ENCODE measurements around the gene TAOK1. TPM values are rescaled to one million over a fixed set of nuclear protein-coding genes. Genes with fewer than 3 reads are reported as not detected.

The TAOK1 gene
- polyA plus RNA-seq, 2 of the 4 experiments (the other 2 are of a cell fraction): 18.2 to 46.7 TPM

GRCh38 chr17:29363716-29364115 lies 26.4 kb upstream of the TAOK1 start:
- FAIRE-seq (no peak), ATAC-seq (peak; percentile 34 to 35; a peak in 1 of 6 replicates), DNase-seq (ENCODE audit: low read depth in 1 of 2, low spot score in 1 of 2) (no peak)
- Histone ChIP-seq H3K4me2 (peak overlapping the region; percentile 31; the same call in 1 of the 3 replicates), H3K4me3 (no peak overlapping the region), H3K9me3 (no peaks in the 10 kb centered on the region), H3K4me1 (peaks cover 8% of the 10 kb centered on the region), H3K27ac (peak overlapping the region in 1 of 2 experiments; percentile 59; a peak in 3 of 6 replicates)
- WGBS (ENCODE audit: missing lambda C conversion rate): 84% methylated on average over 2 of the region's 2 CpGs
- CTCF ChIA-PET: interaction anchor here (0.7 to 10.4 kb wide), 11 partner anchors 9 to 302 kb away, joined by 3 to 158 read pairs (median 3); partner anchors contain the start of gene ABHD15
- POLR2A ChIA-PET: interaction anchor here (0.9 kb wide), 1 partner anchor 16 kb away, joined by 7 read pairs; no protein-coding TSS in a partner anchor
- TF ChIP-seq ZC3H11A (IDR thresholded peaks at IDR 0.05): no peak
- TF ChIP-seq RFX5 (IDR thresholded peaks at IDR 0.05): no peak
- TF ChIP-seq CBX2 (IDR thresholded peaks at IDR 0.05; ENCODE audit: borderline replicate concordance, low read depth): no peak
- TF ChIP-seq HDAC2 (IDR thresholded peaks at IDR 0.05): no peak
- TF ChIP-seq RARB (CRISPR knock-in tag; IDR thresholded peaks at IDR 0.05): no peak
- TF ChIP-seq CEBPB (IDR thresholded peaks at IDR 0.05): no peak
- no peak for TF ChIP-seq CHD2 (IDR thresholded peaks at IDR 0.05; ENCODE audit: low read length, partially characterized antibody)
- no peak for TF ChIP-seq TP53 (CRISPR knock-in tag; IDR thresholded peaks at IDR 0.05)
- TF ChIP-seq JUN (IDR thresholded peaks at IDR 0.05): no peak
- TF ChIP-seq, protein P1, sequence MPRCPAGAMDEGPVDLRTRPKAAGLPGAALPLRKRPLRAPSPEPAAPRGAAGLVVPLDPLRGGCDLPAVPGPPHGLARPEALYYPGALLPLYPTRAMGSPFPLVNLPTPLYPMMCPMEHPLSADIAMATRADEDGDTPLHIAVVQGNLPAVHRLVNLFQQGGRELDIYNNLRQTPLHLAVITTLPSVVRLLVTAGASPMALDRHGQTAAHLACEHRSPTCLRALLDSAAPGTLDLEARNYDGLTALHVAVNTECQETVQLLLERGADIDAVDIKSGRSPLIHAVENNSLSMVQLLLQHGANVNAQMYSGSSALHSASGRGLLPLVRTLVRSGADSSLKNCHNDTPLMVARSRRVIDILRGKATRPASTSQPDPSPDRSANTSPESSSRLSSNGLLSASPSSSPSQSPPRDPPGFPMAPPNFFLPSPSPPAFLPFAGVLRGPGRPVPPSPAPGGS (IDR thresholded peaks at IDR 0.05): no peak
- TF ChIP-seq, protein P2, sequence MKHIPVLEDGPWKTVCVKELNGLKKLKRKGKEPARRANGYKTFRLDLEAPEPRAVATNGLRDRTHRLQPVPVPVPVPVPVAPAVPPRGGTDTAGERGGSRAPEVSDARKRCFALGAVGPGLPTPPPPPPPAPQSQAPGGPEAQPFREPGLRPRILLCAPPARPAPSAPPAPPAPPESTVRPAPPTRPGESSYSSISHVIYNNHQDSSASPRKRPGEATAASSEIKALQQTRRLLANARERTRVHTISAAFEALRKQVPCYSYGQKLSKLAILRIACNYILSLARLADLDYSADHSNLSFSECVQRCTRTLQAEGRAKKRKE (CRISPR knock-in tag; IDR thresholded peaks at IDR 0.05; ENCODE audit: low read depth): no peak
- TF ChIP-seq NR3C1 (IDR thresholded peaks at IDR 0.05): no peak
- no peak for TF ChIP-seq FOSL2 (IDR thresholded peaks at IDR 0.05)
- TF ChIP-seq FOSL2 (CRISPR knock-in tag; IDR thresholded peaks at IDR 0.05): no peak
- no peak for TF ChIP-seq POLR2A (IDR thresholded peaks at IDR 0.05; ENCODE audit: low read length)
- TF ChIP-seq MAZ (IDR thresholded peaks at IDR 0.05; ENCODE audit: borderline replicate concordance, low read depth, low read length): no peak
- TF ChIP-seq RAD21 (conservative IDR thresholded peaks at IDR 0.05 in 1 of 2, IDR thresholded peaks at IDR 0.05 in 1 of 2): no peak
- no peak for TF ChIP-seq ZNF302 (CRISPR knock-in tag; IDR thresholded peaks at IDR 0.05)
- no peak for TF ChIP-seq ZSCAN20 (CRISPR knock-in tag; IDR thresholded peaks at IDR 0.05)
- TF ChIP-seq HOXB5 (CRISPR knock-in tag; IDR thresholded peaks at IDR 0.05): no peak
- no peak for TF ChIP-seq SREBF2 (IDR thresholded peaks at IDR 0.05)

DNA sequence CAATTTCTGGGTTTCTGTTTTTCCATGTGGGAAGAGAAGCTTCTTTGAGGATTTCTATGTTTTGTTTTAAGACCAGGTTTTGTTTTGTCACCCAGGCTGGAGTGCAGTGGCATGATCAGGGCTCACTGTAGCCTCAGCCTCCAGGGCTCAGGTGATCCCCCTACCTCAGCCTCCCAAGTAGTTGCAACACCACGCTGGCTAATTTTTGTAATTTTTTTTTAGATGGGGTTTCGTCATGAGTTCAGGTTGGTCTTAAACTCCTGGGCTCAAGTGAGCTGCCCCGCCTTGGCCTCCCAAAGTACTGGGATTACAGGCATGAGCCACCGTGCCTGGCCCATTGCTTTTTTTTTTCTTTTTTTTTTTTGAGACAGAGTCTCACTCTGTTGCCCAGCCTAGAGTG lies 25.5 kb upstream of the TAOK1 start:
- FAIRE-seq (no peak), ATAC-seq (no peak), DNase-seq (ENCODE audit: low read depth in 1 of 2, low spot score in 1 of 2) (no peak)
- Histone ChIP-seq H3K4me3 (no peak overlapping the region), H3K9me3 (no peaks in the 10 kb centered on the region), H3K4me2 (no peak overlapping the region), H3K27ac (no peak overlapping the region), H3K4me1 (peaks cover 8% of the 10 kb centered on the region)
- POLR2A ChIA-PET: no interaction called here
- TF ChIP-seq RARB (CRISPR knock-in tag; IDR thresholded peaks at IDR 0.05) (no peak), BHLHE40 (IDR thresholded peaks at IDR 0.05; ENCODE audit: low read depth, low read length) (no peak), E2F6 (IDR thresholded peaks at IDR 0.05; ENCODE audit: borderline replicate concordance, low read depth) (no peak), MYC (IDR thresholded peaks at IDR 0.05; ENCODE audit: borderline replicate concordance, low read length) (no peak), ESRRA (IDR thresholded peaks at IDR 0.05; ENCODE audit: borderline replicate concordance, low read length) (no peak), HOXA7 (CRISPR knock-in tag; IDR thresholded peaks at IDR 0.05) (no peak), RFX5 (IDR thresholded peaks at IDR 0.05) (no peak), HOXB13 (CRISPR knock-in tag; IDR thresholded peaks at IDR 0.05; ENCODE audit: low read depth) (no peak), CBX8 (IDR thresholded peaks at IDR 0.05) (no peak), PBX3 (IDR thresholded peaks at IDR 0.05) (no peak)
- TF ChIP-seq, protein P3, sequence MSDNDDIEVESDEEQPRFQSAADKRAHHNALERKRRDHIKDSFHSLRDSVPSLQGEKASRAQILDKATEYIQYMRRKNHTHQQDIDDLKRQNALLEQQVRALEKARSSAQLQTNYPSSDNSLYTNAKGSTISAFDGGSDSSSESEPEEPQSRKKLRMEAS (IDR thresholded peaks at IDR 0.05): no peak
- TF ChIP-seq, protein P4, sequence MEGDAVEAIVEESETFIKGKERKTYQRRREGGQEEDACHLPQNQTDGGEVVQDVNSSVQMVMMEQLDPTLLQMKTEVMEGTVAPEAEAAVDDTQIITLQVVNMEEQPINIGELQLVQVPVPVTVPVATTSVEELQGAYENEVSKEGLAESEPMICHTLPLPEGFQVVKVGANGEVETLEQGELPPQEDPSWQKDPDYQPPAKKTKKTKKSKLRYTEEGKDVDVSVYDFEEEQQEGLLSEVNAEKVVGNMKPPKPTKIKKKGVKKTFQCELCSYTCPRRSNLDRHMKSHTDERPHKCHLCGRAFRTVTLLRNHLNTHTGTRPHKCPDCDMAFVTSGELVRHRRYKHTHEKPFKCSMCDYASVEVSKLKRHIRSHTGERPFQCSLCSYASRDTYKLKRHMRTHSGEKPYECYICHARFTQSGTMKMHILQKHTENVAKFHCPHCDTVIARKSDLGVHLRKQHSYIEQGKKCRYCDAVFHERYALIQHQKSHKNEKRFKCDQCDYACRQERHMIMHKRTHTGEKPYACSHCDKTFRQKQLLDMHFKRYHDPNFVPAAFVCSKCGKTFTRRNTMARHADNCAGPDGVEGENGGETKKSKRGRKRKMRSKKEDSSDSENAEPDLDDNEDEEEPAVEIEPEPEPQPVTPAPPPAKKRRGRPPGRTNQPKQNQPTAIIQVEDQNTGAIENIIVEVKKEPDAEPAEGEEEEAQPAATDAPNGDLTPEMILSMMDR (IDR thresholded peaks at IDR 0.05): no peak
- TF ChIP-seq, protein P5, sequence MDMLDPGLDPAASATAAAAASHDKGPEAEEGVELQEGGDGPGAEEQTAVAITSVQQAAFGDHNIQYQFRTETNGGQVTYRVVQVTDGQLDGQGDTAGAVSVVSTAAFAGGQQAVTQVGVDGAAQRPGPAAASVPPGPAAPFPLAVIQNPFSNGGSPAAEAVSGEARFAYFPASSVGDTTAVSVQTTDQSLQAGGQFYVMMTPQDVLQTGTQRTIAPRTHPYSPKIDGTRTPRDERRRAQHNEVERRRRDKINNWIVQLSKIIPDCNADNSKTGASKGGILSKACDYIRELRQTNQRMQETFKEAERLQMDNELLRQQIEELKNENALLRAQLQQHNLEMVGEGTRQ (IDR thresholded peaks at IDR 0.05): no peak
- WGBS (ENCODE audit: missing lambda C conversion rate): 89% methylated on average over 4 of the region's 4 CpGs
- CTCF ChIA-PET: interaction anchor here (0.6 to 10.4 kb wide), 9 partner anchors 8 to 253 kb away, joined by 3 to 158 read pairs (median 4); partner anchors contain the start of gene ABHD15
